H1 (cell line): ENCODE results near the gene KRTAP2-4. TPM values are rescaled to one million over a fixed set of nuclear protein-coding genes. Genes with fewer than 3 reads are reported as not detected.
"Not testable (repeated sequence)": the region's sequence is repeated elsewhere in the genome, so short reads cannot be mapped to it uniquely, and the experiment has no call there.

Experiments used
- CTCF ChIA-PET: fragments of 300-600 bp; sonication (Branson Sonifier 250); formaldehyde crosslinking; loops from one replicate; lab custom pipeline; 2021; ENCODE audit not compliant: partially characterized antibody; lab: Charles Lee
- POLR2A ChIA-PET: fragments of 300-600 bp; sonication (Branson Sonifier 250); formaldehyde crosslinking; loops from one replicate; lab custom pipeline; 2021; ENCODE audit warnings: inconsistent platforms; ENCODE audit not compliant: partially characterized antibody; lab: Charles Lee
- DNase-seq, 2 experiments: peaks; one replicate each; pipeline versions ENCODE4 v3.0.0 to v3.0.0-alpha.2; 2010 to 2022; ENCODE audit warnings: low spot score in 2 of 2, low read depth in 1 of 2, mixed read lengths in 1 of 2
- FAIRE-seq: peaks from 2 replicates; lab custom pipeline; 2011; peaks lifted over from hg19 to GRCh38; lab: Jason Lieb, UNC
- H2AFZ ChIP-seq: 2 replicates; pipeline ENCODE4 v1.8.1; 2012; ENCODE audit warnings: low read length, inconsistent platforms
- H2AK5ac ChIP-seq: 2 replicates; pipeline ENCODE4 v1.6.1; 2013; ENCODE audit warnings: low read depth, low read length
- H2BK120ac ChIP-seq: replicated peaks from 2 replicates; pipeline ENCODE3; 2013; ENCODE audit warnings: low read depth, low read length, inconsistent platforms
- H2BK12ac ChIP-seq: 2 replicates; pipeline ENCODE4 v1.6.1; 2013; ENCODE audit warnings: low read depth, low read length
- H2BK15ac ChIP-seq: 2 replicates; pipeline ENCODE4 v1.6.1; 2013; ENCODE audit warnings: low read length
- H2BK20ac ChIP-seq: 2 replicates; pipeline ENCODE4 v1.6.1; 2013; ENCODE audit warnings: low read length
- H2BK5ac ChIP-seq: 2 replicates; pipeline ENCODE4 v1.6.1; 2013; ENCODE audit warnings: low read depth, low read length
- H3K14ac ChIP-seq: 2 replicates; pipeline ENCODE4 v1.6.1; 2013; ENCODE audit warnings: inconsistent platforms; ENCODE audit not compliant: insufficient read length
- H3K18ac ChIP-seq: 2 replicates; pipeline ENCODE4 v1.6.1; 2013; ENCODE audit warnings: low read length; ENCODE audit errors: extremely low read depth
- H3K23ac ChIP-seq: 2 replicates; pipeline ENCODE4 v1.6.1; 2013; ENCODE audit warnings: inconsistent platforms; ENCODE audit not compliant: insufficient read length
- H3K23me2 ChIP-seq: 2 replicates; pipeline ENCODE4 v1.6.1; 2013; ENCODE audit warnings: low read depth, low read length
- H3K27ac ChIP-seq: 2 replicates; pipeline ENCODE4 v1.6.1; 2011; ENCODE audit warnings: low read depth, low read length, inconsistent platforms
- H3K27me3 ChIP-seq, 4 experiments: replicated peaks in 1 of 4; 1 replicate in 1 of 4; 2 replicates in 3 of 4; pipeline versions ENCODE4 v1.6.1 to v1.8.1; 2011 to 2013; ENCODE audit warnings: low read length in 3 of 4, mild to moderate bottlenecking in 3 of 4, inconsistent platforms in 2 of 4, mixed read lengths in 2 of 4, moderate library complexity in 1 of 4; ENCODE audit not compliant: control insufficient read depth in 3 of 4, insufficient read depth in 3 of 4; ENCODE audit errors: extremely low read depth in 1 of 4
- H3K36me3 ChIP-seq, 4 experiments: 2 replicates each; pipeline versions ENCODE4 v1.6.1 to v1.8.1; 2011 to 2013; ENCODE audit warnings: mild to moderate bottlenecking in 4 of 4, low read length in 3 of 4, moderate library complexity in 2 of 4, control low read depth in 1 of 4, inconsistent platforms in 1 of 4; ENCODE audit not compliant: insufficient read depth in 4 of 4, control insufficient read depth in 2 of 4
- H3K4ac ChIP-seq: replicated peaks from 2 replicates; pipeline ENCODE3; 2013; ENCODE audit warnings: low read length, low read depth, mixed read lengths, inconsistent platforms; ENCODE audit not compliant: insufficient read length
- H3K4me1 ChIP-seq, 4 experiments: replicated peaks in 1 of 4; 1 replicate in 1 of 4; 2 replicates in 3 of 4; pipeline versions ENCODE4 v1.6.1 to v1.8.1; 2011 to 2013; ENCODE audit warnings: low read length in 3 of 4, inconsistent platforms in 2 of 4, mixed read lengths in 1 of 4; ENCODE audit not compliant: insufficient read depth in 4 of 4, control insufficient read depth in 3 of 4
- H3K4me2 ChIP-seq, 2 experiments: 2 replicates each; pipeline versions ENCODE4 v1.6.1 to v1.8.1; 2011 to 2013; ENCODE audit warnings: low read depth in 2 of 2, low read length in 2 of 2, control low read depth in 1 of 2, inconsistent platforms in 1 of 2, mild to moderate bottlenecking in 1 of 2; ENCODE audit not compliant: insufficient read depth in 1 of 2
- H3K4me3 ChIP-seq, 4 experiments: fragments of 200-600, 300-600 bp in 1 of 4; sonication (generic), shearing (Covaris generic), sonication (Bioruptor Twin) in 1 of 4; 2 replicates each; pipeline versions ENCODE4 v1.5.1 to v1.8.1; 2011 to 2016; ENCODE audit warnings: low read length in 4 of 4, low read depth in 3 of 4, control low read depth in 2 of 4, inconsistent platforms in 2 of 4, mild to moderate bottlenecking in 2 of 4, mixed read lengths in 1 of 4, moderate library complexity in 1 of 4; ENCODE audit not compliant: insufficient read depth in 2 of 4; ENCODE audit errors: extremely low read depth in 1 of 4
- H3K56ac ChIP-seq: replicated peaks from 2 replicates; pipeline ENCODE3; 2013; ENCODE audit warnings: low read depth, mild to moderate bottlenecking, mixed read lengths, low read length, inconsistent platforms; ENCODE audit not compliant: insufficient read length
- H3K79me1 ChIP-seq: 2 replicates; pipeline ENCODE4 v1.6.1; 2013; ENCODE audit warnings: low read depth, low read length, control low read depth
- H3K79me2 ChIP-seq, 2 experiments: 2 replicates each; pipeline versions ENCODE4 v1.6.1 to v1.8.1; 2012 to 2013; ENCODE audit warnings: low read length in 2 of 2, mild to moderate bottlenecking in 2 of 2, inconsistent platforms in 1 of 2; ENCODE audit not compliant: insufficient read depth in 2 of 2, control insufficient read depth in 1 of 2
- H3K9ac ChIP-seq, 4 experiments: replicated peaks in 1 of 4; 1 replicate in 1 of 4; 2 replicates in 3 of 4; pipeline versions ENCODE4 v1.6.1 to v1.8.1; 2011 to 2013; ENCODE audit warnings: low read depth in 3 of 4, low read length in 3 of 4, control low read depth in 2 of 4, mild to moderate bottlenecking in 2 of 4, moderate library complexity in 2 of 4, inconsistent platforms in 1 of 4; ENCODE audit errors: extremely low read depth in 1 of 4
- H3K9me3 ChIP-seq, 2 experiments: 2 replicates each; pipeline versions ENCODE4 v1.6.1 to v1.8.1; 2012 to 2013; ENCODE audit warnings: mild to moderate bottlenecking in 2 of 2, moderate library complexity in 2 of 2, control low read depth in 1 of 2, inconsistent platforms in 1 of 2, low read depth in 1 of 2, low read length in 1 of 2, mixed read lengths in 1 of 2; ENCODE audit not compliant: insufficient read depth in 2 of 2
- H4K20me1 ChIP-seq, 2 experiments: replicated peaks in 1 of 2; 2 replicates each; pipeline versions ENCODE3 to v1.8.1; 2011 to 2013; ENCODE audit warnings: inconsistent platforms in 2 of 2, low read length in 2 of 2, mild to moderate bottlenecking in 1 of 2; ENCODE audit not compliant: insufficient read depth in 2 of 2, control insufficient read depth in 1 of 2
- H4K5ac ChIP-seq: 2 replicates; pipeline ENCODE4 v1.6.1; 2013; ENCODE audit warnings: low read length, low read depth, mixed read lengths, inconsistent platforms; ENCODE audit not compliant: insufficient read length
- H4K8ac ChIP-seq: 2 replicates; pipeline ENCODE4 v1.8.0; 2013; ENCODE audit warnings: mild to moderate bottlenecking, moderate library complexity, low read length, inconsistent platforms; ENCODE audit not compliant: insufficient read depth; ENCODE audit errors: extremely low read depth
- H4K91ac ChIP-seq: replicated peaks from 2 replicates; pipeline ENCODE3; 2013; ENCODE audit warnings: low read length, mixed read lengths, inconsistent platforms; ENCODE audit not compliant: insufficient read length
- WGBS, 2 experiments: shearing (Covaris generic) in 1 of 2; methylation state at CpG; one replicate each; pipeline versions ENCODE4 v1.1.6 to v1.1.7; 2013 to 2015; ENCODE audit warnings: low lambda C conversion rate in 2 of 2, mixed read lengths in 2 of 2, inconsistent platforms in 1 of 2, low coverage in 1 of 2, missing lambda C conversion rate in 1 of 2; ENCODE audit not compliant: insufficient replicate concordance in 2 of 2, insufficient coverage in 1 of 2, insufficient read length in 1 of 2; ENCODE audit errors: extremely low coverage in 1 of 2, missing lambda C conversion rate in 1 of 2; 5-methylcytosine and 5-hydroxymethylcytosine counted together
- polyA plus RNA-seq, 7 experiments: library from polyadenylated mRNA; depleted of rRNA in 3 of 7; stranded (reverse) in 5 of 7; unstranded in 2 of 7; fragments of >200 nt in 5 of 7; fragments of 200-250 nt in 2 of 7; gene quantifications; 1 replicate in 5 of 7; 2 replicates in 1 of 7; 4 replicates in 1 of 7; pipeline versions ENCODE4 v1.2.1 to v1.2.3, GENCODE V29; 2011 to 2013; ENCODE audit warnings: missing spikeins in 2 of 7, mixed read lengths in 2 of 7
- total RNA-seq: library from RNA; stranded (reverse); fragmentation: NEBNext Ultra II Directional; extraction: Animal tissue kit (Norgen Biotek cat#: 25700); gene quantifications from 2 replicates; pipeline ENCODE4 v1.2.1, GENCODE V29; 2021

The KRTAP2-4 gene
- total and polyA plus RNA-seq, 2 of the 8 experiments (the other 6 are each of a cell fraction or from before 2014, with no cell fraction given) = not detected

DNA sequence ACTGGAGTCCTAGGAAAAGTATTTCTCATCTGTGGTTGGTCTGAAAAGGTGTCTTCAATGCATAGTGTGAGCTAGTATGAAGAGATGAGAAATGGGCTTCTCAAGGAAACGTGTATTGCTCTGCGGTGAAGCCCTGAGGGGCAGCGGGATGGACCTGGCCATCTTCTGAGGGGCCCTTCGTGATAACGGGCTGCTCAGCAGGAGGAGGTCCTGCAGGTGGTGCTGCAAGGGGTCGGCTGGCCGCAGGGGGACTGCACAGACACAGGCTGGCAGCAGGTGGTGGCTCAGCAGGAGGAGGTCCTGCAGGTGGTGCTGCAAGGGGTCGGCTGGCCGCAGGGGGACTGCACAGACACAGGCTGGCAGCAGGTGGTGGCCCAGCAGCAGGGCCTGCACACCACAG, 11.1 kb downstream of the KRTAP2-4 start:
- H3K23me2 ChIP-seq, H4K8ac ChIP-seq, H3K23ac ChIP-seq, H4K5ac ChIP-seq, H3K56ac ChIP-seq, H3K79me2 ChIP-seq, H2BK12ac ChIP-seq, H2BK15ac ChIP-seq, H2AFZ ChIP-seq, H3K36me3 ChIP-seq, H3K9ac ChIP-seq, H3K27me3 ChIP-seq, FAIRE-seq, H3K4me3 ChIP-seq, H3K18ac ChIP-seq, H3K4me2 ChIP-seq, H3K4ac ChIP-seq, H4K20me1 ChIP-seq, POLR2A ChIA-PET, H2BK20ac ChIP-seq, H2BK120ac ChIP-seq, H3K9me3 ChIP-seq, H4K91ac ChIP-seq, H3K79me1 ChIP-seq, H2AK5ac ChIP-seq, H2BK5ac ChIP-seq, H3K27ac ChIP-seq, H3K4me1 ChIP-seq, H3K14ac ChIP-seq, DNase-seq, CTCF ChIA-PET: not testable (repeated sequence)
- WGBS, 2 experiments = 99% methylated on average over 7 of the region's 9 CpGs; no CpG with 5 or more reads in 1 of the 2 experiments
